ENCODE data around the gene PAX3.

The PAX3 gene

DNA sequence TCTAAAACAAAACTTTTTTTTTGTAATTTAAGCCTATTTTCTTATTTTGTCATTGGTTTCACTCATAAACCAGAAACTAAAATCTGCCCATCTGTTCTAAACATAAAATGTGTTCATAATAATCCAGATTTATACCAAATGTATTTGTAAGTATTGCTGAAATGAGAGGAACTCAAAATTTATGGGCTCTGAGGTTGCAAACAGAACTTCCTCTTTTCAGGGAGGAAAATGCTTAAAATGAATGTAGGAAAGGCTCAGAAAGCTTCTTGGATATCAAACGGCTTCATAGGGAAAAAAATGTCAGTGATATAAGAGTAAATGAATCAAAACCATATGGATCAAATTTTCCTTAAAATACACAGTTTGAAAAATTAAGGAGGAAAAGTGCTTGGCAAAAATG lies 83.9 kb downstream of the PAX3 start:
- TF ChIP-seq, protein P1, sequence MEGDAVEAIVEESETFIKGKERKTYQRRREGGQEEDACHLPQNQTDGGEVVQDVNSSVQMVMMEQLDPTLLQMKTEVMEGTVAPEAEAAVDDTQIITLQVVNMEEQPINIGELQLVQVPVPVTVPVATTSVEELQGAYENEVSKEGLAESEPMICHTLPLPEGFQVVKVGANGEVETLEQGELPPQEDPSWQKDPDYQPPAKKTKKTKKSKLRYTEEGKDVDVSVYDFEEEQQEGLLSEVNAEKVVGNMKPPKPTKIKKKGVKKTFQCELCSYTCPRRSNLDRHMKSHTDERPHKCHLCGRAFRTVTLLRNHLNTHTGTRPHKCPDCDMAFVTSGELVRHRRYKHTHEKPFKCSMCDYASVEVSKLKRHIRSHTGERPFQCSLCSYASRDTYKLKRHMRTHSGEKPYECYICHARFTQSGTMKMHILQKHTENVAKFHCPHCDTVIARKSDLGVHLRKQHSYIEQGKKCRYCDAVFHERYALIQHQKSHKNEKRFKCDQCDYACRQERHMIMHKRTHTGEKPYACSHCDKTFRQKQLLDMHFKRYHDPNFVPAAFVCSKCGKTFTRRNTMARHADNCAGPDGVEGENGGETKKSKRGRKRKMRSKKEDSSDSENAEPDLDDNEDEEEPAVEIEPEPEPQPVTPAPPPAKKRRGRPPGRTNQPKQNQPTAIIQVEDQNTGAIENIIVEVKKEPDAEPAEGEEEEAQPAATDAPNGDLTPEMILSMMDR (conservative IDR thresholded peaks at IDR 0.05; ENCODE audit: low read length): no peak
- no peak overlapping the region for H3K4me3 ChIP-seq (ENCODE audit: low read length)
- peak; percentile 31 for DNase-seq (ENCODE audit: low read depth)

DNA sequence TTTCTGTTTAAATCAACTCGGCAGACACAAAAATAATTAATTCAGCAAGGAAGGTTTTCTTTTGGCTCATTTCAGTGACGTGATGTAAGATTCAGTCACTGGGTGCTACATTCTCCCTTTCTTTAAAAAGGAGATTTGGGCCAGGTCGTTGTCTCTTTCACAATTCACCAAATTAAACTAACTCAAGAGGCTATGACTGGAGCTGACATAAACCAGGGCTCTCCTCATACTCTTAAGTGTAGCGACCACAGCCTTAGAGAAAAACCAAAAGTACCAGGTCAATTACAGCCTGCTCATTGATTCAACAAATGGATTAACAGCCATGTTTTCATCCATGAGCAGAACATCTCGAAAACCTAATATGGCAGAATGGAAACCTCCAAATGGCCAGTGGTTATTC lies 85.7 kb downstream of the PAX3 start:
- TF ChIP-seq, protein P1 (conservative IDR thresholded peaks at IDR 0.05; ENCODE audit: low read length): no peak
- no peak overlapping the region for H3K4me3 ChIP-seq (ENCODE audit: low read length)
- no peak for DNase-seq (ENCODE audit: low read depth)

DNA sequence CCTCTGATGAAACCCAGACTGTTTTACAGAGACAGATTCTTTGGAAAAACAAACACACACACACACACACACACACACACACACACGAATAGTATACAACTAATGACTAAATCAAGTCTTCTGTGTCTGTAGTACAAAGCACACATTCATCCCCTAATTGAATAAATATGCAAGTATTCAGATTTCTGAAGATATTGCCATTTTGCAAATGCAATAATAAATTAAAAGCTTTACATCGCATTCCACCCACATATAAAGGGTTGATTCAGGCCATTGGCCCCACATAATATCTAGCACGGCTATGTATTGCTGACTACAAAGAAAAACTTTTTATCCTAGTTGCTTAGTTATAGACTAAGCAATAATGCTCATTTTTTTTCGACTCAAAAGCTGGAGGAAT lies 86.2 kb downstream of the PAX3 start:
- TF ChIP-seq, protein P1 (conservative IDR thresholded peaks at IDR 0.05; ENCODE audit: low read length): no peak
- no peak for DNase-seq (ENCODE audit: low read depth)
- no peak overlapping the region for H3K4me3 ChIP-seq (ENCODE audit: low read length)

DNA sequence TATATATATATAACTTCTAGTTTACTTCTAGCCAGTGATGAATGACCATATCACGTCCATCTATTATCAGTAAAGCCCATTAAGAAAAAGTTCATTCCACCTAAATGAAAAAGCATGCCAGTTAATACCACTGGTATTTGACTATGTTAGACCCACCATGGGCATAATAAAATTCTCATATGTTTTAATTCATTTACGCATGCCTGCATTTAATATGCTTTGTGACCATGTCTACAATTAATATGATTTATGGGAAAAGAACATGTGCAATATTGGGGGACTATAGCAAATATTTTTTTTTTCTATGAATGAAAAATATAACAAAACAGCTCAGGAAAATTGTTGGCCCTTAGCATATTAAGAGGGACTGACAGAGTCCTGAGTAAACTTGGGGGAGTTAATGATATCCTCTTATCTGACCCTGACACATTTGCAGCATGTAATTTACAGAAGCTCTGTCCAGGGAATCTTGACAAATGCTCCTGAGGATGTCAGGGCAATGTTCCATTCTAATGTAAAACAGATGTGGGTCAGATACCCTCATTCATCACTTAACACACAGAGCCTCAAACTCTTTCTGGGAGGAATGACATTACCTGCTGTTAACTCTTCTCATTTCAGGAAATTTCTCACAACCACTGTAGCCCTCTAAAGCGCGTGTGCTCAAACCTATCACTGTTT lies 90.6 kb downstream of the PAX3 start:
- TF ChIP-seq, protein P1 (conservative IDR thresholded peaks at IDR 0.05; ENCODE audit: low read length): no peak
- DNase-seq (ENCODE audit: low read depth): peak; percentile 15
- H3K4me3 ChIP-seq (ENCODE audit: low read length): no peak overlapping the region

DNA sequence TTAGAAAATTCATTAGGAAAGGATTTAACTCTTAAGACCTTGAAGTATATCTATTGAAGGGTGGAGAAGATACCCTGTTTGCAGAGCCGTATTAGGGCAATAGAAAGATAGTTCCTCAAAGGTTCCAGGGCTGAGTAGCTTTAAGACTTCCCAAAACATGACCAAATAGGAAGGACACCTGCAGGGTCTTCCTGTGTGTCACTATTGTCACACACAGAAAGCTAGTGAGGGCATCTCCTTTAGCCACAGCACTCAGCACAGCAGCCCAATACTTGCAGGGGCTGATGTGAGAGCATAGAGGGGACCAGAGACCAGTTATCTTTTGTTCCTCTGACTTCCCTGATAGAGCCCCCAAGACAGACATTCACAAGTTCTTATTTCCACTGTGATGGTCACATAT lies 93.7 kb downstream of the PAX3 start:
- TF ChIP-seq, protein P1 (conservative IDR thresholded peaks at IDR 0.05; ENCODE audit: low read length): no peak
- DNase-seq (ENCODE audit: low read depth): no peak
- no peak overlapping the region for H3K4me3 ChIP-seq (ENCODE audit: low read length)

DNA sequence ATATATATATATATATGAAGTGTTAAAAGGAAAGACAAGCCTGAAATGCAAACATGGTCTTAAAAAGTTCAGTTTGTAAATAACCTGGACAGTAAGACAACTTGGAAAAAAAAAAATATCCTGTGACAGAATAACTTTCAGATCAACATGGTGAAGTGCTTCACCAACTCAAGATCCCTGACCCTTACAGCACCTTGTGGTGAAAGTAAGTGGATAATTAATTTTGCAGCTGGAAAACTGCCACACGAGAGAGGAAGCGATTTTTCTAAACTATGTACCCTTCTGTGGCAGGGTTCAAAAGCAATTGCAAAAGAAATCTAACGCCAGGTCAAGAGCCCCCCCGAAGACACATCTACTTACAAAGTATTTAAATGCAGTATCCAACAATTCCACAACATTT lies 95.8 kb downstream of the PAX3 start:
- no peak overlapping the region for H3K4me3 ChIP-seq (ENCODE audit: low read length)
- DNase-seq (ENCODE audit: low read depth): no peak
- TF ChIP-seq, protein P1 (conservative IDR thresholded peaks at IDR 0.05; ENCODE audit: low read length): no peak

DNA sequence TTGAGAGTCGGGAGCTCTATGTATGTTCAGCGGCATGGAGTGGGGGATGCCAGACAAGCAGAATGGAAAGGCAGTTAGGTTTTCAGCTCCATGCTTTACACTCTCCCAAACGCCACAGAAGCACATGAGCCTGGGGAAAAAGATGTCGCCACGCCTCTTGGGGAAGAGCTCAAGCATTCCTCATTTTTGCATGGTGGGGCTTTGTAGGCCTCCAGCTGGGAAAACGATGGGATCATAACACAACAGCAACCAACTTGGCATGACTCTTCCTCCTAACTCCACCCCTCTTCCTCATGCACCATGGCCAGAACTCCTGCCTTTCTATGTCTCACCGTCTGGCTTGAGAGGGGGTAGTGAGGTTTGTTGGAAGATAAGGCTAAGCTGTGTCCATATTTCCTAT lies 102.6 kb downstream of the PAX3 start:
- DNase-seq (ENCODE audit: low read depth): no peak
- H3K4me3 ChIP-seq (ENCODE audit: low read length): no peak overlapping the region
- TF ChIP-seq, protein P1 (conservative IDR thresholded peaks at IDR 0.05; ENCODE audit: low read length): no peak

Measured in AG10803 (cell line).